Stimulated activated CD8-positive, alpha-beta memory T cell treated with anti-CD3 and anti-CD28 coated beads, Interleukin-4, amount 100 ng/mL, for 48 hours (primary cell): ENCODE measurements around the gene SPAG9.
"Not testable (repeated sequence)": the region's sequence is repeated elsewhere in the genome, so short reads cannot be mapped to it uniquely, and the experiment has no call there.

Experiments
- DNase-seq: peaks from one replicate; pipeline ENCODE4 v3.0.0-alpha.2; 2020

Gene SPAG9

DNA sequence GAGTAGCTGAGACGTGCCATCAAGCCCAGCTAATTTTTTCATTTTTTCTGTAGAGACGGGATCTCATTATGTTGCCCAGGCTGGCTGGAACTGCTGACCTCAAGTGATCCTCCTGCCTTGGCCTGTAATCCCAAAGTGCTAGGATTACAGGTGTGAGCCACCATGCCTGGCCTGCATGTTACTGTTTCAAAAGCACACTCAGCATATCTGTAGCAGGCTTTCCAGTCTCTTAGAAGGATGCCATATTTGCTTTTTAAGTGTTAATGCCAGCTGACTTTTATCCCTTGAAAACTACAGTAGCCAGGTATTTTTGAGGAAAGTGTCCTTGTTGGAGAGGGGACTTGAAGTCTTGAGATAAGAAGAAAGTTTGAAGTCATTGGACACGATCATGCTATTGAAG, 15.3 kb upstream of the SPAG9 start:
- no peak for DNase-seq

DNA sequence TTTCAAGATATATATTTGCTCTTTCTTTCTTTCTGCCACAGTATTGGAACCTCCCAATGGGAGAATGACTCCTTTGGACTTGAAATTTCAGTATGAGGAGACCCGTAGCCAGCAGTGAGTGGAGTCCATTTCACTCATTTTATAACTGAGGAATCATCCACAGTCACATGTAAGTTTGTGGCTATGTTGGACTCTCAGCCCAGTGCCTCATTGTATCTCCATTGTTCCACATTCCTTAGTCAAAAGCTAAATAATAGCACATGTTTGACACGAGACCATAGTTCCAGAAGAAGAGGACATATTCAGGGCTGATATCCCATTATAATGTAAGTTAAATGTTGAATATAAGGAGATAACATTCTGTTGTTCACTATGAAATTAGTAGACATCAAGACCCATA, 12.7 kb upstream of the SPAG9 start:
- DNase-seq = no peak

DNA sequence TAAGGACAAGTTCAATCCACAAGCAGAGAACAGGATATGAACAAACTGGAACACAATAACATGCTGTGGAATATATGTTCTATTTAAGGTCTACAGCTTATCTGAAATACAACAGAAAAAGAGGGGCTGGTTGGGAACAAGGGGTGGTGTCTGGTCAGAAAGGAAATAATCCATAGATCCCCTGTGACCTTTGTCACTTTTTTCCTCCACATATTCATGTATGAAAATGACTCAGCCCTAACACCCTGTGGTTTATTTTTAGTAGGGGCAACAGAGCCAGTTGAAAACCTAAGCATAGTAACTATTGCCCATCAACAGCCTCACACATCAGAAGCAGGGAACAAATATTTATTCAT, 12.3 kb upstream of the SPAG9 start:
- DNase-seq = no peak

DNA sequence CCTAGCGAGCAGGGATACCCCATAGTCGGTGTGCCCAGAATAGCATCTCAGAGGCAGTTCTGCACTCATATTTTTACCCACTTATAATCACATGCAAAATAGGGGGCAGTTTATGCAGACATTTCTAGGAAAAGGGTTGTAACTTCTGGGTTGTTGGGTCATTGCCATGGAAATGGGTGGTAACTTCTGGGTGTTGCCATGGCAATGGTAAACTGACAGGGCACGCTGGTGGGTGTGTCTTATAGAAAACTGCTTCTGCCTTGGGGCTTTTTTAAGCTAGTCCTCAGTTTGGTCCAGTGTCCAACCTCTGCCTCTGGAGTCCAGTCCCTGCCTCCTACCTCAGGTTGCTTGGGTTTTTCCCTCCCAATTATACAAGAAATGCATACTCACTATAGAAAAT, 7.4 kb upstream of the SPAG9 start:
- no peak for DNase-seq

DNA sequence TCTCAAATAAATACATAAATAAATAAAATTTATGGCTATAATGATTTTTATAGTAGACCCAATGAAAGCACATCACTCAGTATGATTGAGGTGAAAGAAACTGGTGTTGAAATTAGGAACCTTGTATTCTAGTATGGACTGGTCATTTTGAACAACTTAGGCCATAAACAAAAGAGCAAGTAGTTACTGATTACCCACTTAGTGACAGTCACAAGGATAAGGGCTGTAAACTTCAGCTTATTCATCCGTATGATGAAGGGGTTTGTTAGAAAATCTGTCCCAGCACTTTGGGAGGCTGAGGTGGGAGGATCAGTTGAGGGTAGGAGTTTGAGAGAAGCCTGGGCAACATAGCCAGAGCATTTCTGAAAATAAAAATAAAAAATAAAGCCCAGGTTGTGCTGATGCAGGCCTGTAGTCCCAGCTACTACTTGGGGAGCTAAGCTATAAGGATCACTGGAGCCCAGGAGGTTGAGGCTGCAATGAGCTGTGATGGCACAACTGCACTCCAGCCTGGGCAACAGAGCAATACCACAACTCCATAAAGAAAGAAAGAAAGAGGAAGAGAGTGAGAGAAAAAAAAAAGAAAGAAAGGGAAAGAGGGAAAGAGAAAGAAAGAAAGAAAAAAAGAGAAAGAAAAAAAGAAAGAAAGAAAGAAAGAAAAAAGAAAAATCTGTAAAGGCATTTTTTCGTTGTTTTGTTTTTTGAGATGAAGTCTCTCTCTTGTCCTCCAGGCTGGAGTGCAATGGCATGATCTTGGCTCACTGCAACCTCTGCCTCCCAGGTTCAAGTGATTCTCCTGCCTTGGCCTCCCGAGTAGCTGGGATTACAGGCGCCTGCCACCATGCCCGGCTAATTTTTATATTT, 4.2 kb upstream of the SPAG9 start:
- DNase-seq = no peak

DNA sequence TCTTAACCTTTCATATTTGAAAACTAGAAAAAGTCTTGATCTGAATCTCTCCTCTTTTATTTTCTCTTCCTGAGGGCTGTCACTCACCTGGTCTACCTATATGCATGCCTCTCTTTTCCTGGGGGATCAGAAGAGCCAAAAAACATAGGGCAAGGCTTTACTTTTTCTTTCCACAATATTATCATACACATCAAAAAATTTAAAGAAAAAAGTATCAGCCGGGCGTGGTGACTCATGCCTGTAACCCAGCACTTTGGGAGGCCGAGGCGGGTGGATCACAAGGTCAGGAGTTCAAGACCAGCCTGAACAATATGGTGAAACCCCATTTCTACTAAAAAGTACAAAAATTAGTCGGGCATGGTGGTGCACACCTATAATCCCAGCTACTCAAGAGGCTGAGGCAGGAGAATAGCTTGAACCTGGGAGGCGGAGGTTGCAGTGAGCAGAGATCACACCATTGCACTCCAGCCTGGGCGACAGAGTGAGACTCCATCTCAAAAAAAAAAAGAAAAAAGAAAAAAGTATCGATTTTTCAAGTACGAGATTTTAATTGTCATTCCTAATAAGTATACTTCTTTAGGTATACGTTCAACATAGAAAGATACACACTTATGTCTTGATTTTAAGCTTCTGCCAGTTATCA, 1.9 kb upstream of the SPAG9 start:
- DNase-seq = peak; percentile 29

DNA sequence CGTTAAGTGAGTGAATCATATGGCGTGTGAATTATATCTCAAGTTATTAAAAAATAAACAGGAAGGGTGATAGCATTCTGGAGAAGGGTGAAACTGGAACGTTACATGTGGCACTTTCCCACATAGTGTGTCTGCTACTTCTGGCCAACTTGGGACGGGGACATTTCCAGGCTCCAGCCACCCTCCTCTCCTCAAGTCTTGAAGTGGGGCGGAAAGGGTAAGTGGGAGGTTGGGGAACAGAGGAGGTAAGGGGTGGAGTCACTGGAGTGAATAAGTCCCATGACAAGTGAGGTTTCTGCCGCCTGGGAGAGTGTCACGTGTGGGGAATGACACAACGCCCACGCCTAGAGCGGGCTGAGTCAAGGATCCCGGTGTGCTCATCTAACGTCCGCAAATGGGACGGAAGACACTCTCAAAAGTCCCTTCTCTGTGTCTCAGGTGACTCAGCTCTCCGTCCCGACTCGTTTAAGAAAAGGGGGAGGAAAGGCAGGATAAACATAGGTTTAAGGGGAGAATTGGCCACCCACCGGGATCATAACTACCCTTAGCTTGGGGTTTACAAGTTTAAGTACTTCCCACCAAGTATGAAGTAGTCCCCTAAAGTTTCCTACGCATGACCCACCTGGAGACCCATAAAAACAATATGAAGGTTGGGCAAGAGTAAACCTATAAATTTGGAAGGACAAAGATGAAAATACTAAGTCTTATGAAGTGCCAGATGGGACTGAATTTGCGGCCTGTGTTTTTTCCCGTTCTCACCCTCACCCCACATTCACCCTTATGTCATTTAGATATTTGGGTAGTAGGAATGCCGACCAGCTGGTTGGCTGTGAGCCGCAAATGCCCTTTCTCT, 1.2 kb upstream of the SPAG9 start:
- DNase-seq = peak; percentile 93

DNA sequence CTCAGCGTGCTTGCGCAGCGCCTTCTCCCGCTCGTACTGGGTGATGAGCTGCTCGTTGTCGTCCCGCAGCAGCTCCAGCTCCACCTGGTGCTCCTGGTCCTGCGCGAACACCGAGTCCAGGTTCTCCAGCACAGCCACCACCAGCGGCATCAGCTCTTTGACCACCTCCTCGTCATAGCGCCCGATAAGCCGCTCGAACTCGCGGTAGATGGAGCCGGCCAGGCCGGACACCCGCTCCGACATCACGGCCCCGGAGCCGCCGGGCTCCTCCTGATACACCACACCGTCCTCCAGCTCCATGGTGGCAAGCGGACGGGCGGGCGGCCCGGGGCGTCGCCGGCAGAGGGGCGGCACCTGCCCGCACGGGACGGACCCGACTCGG, 320 bp downstream of the SPAG9 start:
- DNase-seq = no peak

DNA sequence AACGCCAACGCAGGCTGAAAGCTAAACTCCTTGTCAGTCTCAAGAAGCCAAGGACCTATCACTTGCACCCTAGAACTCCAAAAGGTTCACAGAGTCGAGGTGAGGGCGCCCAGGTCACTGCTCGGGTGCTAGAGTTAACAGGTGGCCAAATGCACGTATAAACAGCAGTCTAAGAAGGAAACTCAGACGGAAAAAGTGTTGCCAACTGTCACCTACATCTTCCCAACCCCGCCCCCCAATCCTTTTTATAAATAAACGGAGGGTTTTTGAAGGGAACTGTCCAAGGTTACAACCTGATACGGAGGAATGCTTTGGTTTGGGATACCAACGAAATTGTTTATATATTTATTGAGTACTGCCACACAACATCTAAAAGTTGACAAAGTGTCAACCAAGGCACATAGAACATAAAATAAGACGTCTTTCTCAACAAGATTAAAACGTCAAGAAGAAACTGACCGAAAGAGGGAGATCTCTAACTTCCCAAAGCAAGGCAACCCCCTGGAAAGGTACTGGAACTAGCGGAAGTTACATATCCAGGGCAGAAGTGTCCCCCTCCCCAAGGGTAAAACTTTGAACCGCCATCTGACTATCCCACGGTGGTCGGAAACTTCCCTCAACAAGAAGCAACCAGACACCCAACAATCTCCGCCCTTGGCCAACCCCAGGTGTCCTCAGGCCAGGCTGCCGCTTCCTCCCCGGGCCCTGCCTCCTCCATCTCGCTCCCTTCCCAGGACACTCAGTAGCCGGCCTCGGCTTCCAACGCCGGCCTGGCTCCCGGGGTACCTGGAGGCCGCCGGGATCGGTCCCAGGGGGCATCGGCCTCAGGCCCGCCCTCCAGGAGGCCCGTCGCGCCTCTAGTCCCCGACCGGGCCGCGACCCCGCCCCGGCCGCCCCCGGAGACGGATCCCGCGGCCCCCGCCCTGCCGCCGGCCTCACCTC, 982 bp downstream of the SPAG9 start:
- DNase-seq = peak; percentile 62

DNA sequence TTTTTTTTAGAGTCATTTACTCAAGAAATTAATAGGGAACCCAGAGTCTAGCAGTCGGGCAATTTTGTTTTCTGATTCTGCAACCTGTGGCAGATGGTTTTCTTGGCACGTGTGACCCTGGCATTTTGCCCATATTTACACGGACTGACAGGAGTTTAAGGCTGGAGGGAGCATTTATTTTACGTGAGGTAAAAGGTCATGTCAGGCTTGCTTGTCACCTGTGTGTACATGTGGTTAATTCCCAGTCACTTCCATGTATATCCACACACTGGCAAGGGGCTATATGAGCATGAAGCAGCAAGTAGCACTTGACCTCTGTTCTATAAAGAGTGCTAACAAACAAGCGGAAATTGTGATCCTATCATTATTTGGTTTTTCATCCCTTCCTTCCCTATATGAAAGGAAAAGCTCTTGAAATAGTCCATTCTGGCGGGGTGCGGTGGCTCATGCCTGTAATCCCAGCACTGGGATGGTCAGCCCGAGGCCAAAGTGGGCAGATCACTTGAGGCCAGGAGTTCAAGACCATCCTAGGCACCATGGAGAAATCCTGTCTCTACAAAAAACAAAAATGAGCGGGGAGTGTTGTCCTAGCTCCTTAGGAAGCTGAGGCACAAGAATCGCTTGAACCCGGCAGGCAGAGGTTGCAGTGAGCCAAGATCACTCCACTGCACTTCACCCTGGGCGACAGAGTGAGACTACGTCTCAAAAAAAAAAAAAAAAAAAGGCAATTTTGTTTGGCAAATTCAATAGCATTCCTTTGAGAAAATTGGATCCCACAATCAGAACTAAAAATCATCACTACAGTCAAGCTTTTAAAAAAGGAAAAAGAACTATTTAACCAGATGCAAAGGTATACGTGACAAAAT, 2.1 kb downstream of the SPAG9 start:
- DNase-seq = no peak

DNA sequence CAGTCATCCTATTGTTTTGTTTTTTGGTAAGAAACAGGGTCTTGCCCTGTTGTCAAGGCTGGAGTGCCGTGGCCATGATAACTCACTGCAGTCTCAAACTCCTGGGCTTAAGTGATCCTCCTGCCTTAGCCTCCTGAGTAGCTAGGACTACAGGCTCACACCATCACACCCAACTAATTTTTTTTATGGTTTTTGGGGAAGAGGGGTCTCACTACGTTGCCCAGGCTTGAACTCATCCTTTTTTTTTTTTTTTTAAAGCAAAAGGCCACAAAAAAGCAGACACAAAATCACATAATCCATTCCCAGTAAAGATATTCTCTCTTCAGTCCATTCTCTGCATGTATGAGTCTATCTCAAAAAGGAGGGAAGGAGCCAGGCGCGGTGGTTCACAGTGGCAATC, 5.5 kb downstream of the SPAG9 start:
- DNase-seq = no peak

DNA sequence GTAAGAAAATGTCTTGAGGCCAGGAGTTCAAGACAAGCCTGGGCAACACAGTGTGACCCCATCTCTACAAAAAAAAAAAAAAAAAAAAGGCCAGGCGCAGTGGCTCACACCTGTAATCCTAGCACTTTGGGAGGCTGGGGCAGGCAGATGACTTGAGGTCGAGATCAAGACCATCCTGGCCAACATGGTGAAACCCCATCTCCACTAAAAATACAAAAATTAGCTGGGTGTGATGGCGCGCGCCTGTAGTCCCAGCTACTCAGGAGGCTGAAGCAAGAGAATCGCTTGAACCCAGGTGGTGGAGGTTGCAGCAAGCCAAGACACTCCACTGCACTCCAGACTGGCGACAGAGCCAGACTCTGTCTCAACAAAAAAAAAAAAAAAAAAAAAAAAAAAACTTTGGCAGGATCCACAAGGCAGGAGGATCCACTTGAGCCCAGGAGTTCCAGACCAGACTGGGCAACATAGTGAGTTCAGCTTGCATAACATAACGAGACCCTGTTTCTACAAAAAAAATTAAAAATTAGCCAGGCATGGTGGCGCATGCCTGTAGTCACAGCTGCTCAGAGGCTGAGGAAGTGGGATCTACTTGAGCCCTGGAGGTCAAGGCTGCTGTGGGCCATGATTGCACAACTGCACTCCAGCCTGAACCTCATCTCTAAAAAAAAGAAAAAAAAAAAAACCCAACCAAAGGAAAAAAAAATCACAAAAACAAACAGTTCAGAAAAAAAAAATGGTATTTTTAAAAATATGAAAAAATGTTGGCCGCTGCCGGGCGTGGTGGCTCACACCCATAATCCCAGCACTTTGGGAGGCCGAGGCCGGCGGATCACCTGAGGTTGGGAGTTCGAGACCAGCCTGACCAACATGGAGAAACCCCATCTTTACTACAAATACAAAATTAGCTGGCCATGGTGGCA, 8.1 kb downstream of the SPAG9 start:
- not testable (repeated sequence) for DNase-seq

DNA sequence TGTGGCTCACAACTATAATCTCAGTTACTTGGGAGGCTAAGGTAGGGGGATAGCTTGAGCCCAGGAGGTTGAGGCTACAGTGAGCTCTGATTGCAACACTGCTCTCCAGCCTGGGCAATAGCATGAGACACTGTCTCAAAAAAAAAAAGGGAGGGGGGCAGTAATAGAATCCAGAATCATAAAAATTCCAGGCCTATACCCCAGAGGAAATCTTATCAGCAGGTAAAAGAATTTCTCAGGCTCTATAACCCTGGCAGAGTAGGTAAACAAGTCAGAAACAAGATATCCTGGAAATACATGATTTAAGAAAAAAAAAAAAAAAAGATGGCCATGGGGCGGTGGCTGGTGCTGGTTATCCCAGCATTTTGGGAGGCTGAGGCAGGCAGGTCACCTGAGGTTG, 12.9 kb downstream of the SPAG9 start:
- no peak for DNase-seq

DNA sequence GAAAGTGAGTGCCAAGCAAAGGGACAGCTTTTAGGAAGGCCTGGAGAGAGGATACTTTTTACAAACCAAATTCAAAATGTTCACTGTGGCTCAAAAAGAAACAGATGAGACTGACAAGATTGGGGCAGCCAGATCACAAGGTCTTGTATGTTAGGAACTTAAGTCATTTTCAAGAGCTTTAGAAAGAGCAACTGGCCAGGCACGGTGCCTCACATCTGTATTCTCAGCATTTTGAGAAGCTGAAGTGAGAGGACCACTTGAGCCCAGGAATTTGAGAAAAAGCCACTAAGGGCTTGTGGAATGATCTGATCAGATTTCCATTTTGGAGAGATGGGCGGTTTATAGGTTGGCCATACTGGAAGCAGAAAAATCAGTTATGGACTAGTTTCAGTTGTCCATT, 17.2 kb downstream of the SPAG9 start:
- no peak for DNase-seq

DNA sequence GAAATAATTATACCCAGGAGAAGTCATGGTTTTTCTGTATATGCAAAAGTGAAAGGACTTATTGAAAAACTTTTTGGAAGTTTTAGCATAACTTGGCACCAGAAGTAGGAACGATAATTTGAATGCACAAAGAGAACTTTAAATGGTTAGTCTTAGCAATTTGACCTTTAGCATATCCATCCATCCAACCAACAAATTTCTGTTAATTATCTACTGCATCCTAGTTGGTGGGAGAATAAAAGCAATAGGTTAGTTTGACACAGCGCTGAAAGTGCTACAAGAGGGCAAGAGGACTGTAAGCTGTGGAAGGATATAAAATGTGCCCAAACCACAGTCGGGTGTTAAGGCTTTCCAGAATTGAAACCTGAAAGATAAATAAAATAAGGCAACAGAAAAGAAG, 17.6 kb downstream of the SPAG9 start:
- DNase-seq = no peak

DNA sequence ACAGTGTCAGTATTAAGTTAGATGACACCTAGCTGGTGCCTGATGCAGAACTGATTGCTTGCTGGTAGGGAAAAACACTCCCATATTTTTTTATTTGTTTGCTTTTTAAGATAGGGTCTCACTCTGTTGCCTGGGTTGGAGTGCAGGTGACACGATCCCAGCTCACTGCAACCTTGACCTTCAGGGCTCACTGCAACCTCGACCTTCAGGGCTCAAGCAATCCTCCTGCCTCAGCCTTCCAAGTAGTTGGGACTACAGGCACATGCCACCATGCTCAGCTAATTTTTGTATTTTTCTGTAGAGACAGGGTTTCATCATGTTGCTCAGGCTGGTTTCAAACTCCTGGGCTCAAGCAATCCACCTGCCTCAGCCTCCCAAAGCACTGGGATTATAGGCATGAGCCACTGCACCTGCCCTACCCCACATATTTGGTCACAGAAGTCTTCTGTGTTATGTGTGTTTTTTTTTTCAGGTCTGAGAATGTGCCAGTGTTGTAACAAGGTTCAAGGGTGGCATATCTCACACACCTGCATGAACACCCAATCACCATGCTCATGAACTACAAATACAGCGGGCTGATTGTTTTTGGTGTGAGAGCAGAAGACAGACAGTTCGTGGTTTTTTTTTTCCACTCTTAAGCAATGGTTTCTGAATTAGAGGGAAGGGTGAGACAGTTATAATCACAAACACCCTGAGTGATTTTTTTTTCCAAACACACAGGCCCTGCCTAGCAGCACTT, 22.8 kb downstream of the SPAG9 start:
- DNase-seq = no peak

DNA sequence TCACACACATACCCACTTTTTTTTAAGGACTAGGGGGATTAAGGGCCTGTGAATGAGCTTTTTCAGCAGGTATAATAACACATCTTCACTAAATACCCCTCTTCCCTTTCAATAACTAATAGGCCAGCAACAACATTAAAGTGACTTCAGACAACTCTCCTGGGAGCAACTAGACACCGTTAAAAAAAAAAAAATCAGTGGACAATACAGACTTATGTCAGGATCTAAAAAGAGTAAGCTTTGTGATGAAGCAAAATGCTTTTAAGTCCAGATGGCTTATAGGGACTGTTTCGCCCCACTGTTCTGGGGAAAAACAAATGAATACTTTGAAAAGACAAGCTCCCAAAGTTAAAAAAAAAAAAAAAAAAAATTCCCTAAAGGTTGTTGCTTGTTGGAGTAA, 29.0 kb downstream of the SPAG9 start:
- no peak for DNase-seq

DNA sequence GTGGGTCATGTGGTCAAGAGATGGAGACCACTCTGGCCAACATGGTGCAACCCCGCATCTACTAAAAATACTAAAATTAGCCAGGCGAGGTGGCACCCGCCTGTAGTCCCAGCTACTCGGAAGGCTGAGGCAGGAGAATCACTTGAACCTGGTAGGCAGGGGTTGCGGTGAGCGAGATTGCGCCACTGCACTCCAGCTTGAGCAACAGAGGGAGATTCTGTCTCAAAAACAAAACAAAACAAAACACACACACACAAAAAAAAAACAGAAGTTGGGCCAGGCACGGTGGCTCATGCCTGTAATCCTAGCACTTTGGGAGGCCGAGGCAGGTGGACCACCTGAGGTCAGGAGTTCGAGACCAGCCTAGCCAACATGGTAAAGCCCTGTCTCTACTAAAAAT, 31.8 kb downstream of the SPAG9 start:
- not testable (repeated sequence) for DNase-seq

DNA sequence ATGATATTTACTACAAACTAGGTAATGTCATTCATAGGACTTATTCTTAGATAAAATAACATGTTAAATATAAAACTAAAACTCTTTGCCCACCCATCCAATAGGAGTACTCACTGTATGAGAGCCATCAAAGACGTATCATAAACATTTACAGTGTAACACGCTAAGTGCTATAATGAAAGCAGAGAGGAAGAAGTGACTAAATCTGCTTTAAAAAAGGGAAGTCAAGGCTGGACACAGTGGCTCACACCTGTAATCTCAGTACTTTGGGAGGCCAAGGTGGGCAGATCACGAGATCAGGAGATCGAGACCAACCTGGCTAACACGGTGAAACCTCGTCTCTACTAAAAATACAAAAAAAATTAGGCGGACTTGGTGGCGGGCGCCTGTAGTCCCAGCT, 32.4 kb downstream of the SPAG9 start:
- no peak for DNase-seq
